PFSK-1 (cell line): ENCODE results near the gene PIEZO2.

Experiments used
- POLR2AphosphoS5 ChIP-seq: IDR thresholded peaks from 2 replicates; pipeline ENCODE4 v1.6.1; 2012; ENCODE audit warnings: low read depth, mild to moderate bottlenecking, control low read depth, low read length, moderate library complexity
- REST ChIP-seq, 2 experiments: IDR thresholded peaks; 2 replicates each; pipeline versions ENCODE4 v1.6.1 to v1.8.0; 2011 to 2012; ENCODE audit warnings: low read depth in 2 of 2, low read length in 2 of 2, control low read depth in 1 of 2, inconsistent platforms in 1 of 2, mild to moderate bottlenecking in 1 of 2, moderate library complexity in 1 of 2; ENCODE audit not compliant: insufficient read depth in 1 of 2
- TAF1 ChIP-seq: IDR thresholded peaks from 2 replicates; pipeline ENCODE4 v1.6.1; 2012; ENCODE audit warnings: low read length, control low read depth, borderline replicate concordance; ENCODE audit not compliant: insufficient read depth

GRCh38 chr18:10923551-10924070, 225.8 kb downstream of the PIEZO2 start:
- TF ChIP-seq TAF1 = no peak
- no peak for TF ChIP-seq POLR2AphosphoS5
- TF ChIP-seq REST (IDR thresholded peaks at IDR 0.05; ENCODE audit: insufficient read depth in 1 of 2, low read depth in 2 of 2, low read length in 2 of 2) = no peak
